Esophagus squamous epithelium (tissue), 5 donors: Measurements from ENCODE around the gene SASH3. TPM values are rescaled to one million over a fixed set of nuclear protein-coding genes. Genes with fewer than 3 reads are reported as not detected.
A peak's percentile ranks its signal among the peaks of the same experiment; 100 is the strongest.

Source experiments
- DNase-seq: peaks from one replicate; lab custom pipeline; 2025; lab: John Stamatoyannopoulos, UW
- H3K27ac ChIP-seq, 4 donors: fragments of 200-600 bp; sonication (generic); one replicate each; pipeline ENCODE4 v1.5.1; 2016 to 2019; ENCODE audit warnings: mild to moderate bottlenecking in 1 of 4
- H3K27me3 ChIP-seq, 4 donors: fragments of 200-600 bp; sonication (generic); 1 replicate in 3 of 4; 2 replicates in 1 of 4; pipeline versions ENCODE4 v1.5.1 to v1.6.0; 2017 to 2021; ENCODE audit warnings: antibody characterized with exemption in 1 of 4
- H3K36me3 ChIP-seq, 3 donors: fragments of 200-600 bp; sonication (generic); one replicate each; pipeline ENCODE4 v1.5.1; 2016 to 2019
- H3K4me1 ChIP-seq, 3 donors: fragments of 200-600 bp; sonication (generic); one replicate each; pipeline ENCODE4 v1.5.1; 2017 to 2019
- H3K4me3 ChIP-seq, 4 donors: fragments of 200-600 bp; sonication (generic); 1 replicate in 3 of 4; 2 replicates in 1 of 4; pipeline ENCODE4 v1.5.1; 2016 to 2019; ENCODE audit warnings: mild to moderate bottlenecking in 2 of 4, moderate library complexity in 1 of 4
- H3K9me3 ChIP-seq, 3 donors: fragments of 200-600 bp; sonication (generic); one replicate each; pipeline ENCODE4 v1.5.1; 2016 to 2019
- CTCF ChIP-seq, 6 experiments: fragments of 450-650 bp in 4 of 6; fragments of 200-600 bp in 2 of 6; sonication (generic) in 2 of 6; IDR thresholded peaks; one replicate each; pipeline ENCODE4 v1.5.1; 2016 to 2019; ENCODE audit warnings: antibody characterized with exemption in 6 of 6, mild to moderate bottlenecking in 4 of 6, moderate library complexity in 4 of 6
- POLR2A ChIP-seq, 4 donors: fragments of 450-650 bp; IDR thresholded peaks; one replicate each; pipeline ENCODE4 v1.6.1; 2017; ENCODE audit warnings: antibody characterized with exemption in 4 of 4, mild to moderate bottlenecking in 4 of 4, moderate library complexity in 3 of 4
- WGBS, 2 donors: methylation state at CpG; one replicate each; pipeline ENCODE4 v1.1.5; 2018; 5-methylcytosine and 5-hydroxymethylcytosine counted together
- intact Hi-C: fragments of 100-400 bp; cut with DNase I; formaldehyde crosslinking; loops from one replicate; pipeline ENCODE4 v1.15.0; 2022
- total RNA-seq, 4 donors: library from RNA; depleted of rRNA; stranded (reverse); fragments of >200 nt; gene quantifications; one replicate each; pipeline ENCODE4 v1.1.0, GENCODE V29; 2016
- donor health status: DM: yes; HTN: yes; CAD: no.

The SASH3 gene
- total RNA-seq, 4 donors from 2014 or later, result 2.5 to 9.3 (median 4.0) TPM

DNA sequence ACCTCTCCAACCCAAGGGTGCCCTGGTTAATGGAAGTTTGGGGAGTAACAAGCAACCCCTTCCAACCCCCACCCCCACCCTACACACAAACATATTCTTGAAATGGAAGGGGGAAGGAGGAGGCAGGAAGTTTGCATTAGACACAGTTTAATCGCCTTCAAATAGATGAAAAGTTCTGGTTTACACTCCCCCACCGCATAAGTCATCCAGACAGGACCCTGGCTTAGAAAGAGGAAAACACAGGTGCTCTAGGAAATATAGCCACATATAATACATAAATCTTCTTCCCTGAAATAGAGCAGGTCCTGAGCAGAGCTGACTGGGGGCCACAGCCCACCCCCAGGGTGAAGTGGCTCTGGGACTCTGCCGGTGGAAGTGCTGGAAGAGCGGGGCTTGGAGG lies 25.1 kb downstream of the SASH3 start:
- DNase-seq, result no peak
- Histone ChIP-seq H3K36me3 (peaks cover 0 to 45% (median 0%) of the 10 kb centered on the region in 3 donors), H3K9me3 (no peaks in the 10 kb centered on the region), H3K27ac (no peak overlapping the region), H3K27me3 (no peaks in the 10 kb centered on the region), H3K4me1 (no peaks in the 10 kb centered on the region), H3K4me3 (no peak overlapping the region)
- WGBS, 2 donors, result 88% methylated on average over 4 of the region's 4 CpGs; no CpG with 5 or more reads in 1 of the 2 donors
- intact Hi-C loops, result no loop called here
- no peak for TF ChIP-seq CTCF (IDR thresholded peaks at IDR 0.05)
- TF ChIP-seq POLR2A (IDR thresholded peaks at IDR 0.05), result no peak

DNA sequence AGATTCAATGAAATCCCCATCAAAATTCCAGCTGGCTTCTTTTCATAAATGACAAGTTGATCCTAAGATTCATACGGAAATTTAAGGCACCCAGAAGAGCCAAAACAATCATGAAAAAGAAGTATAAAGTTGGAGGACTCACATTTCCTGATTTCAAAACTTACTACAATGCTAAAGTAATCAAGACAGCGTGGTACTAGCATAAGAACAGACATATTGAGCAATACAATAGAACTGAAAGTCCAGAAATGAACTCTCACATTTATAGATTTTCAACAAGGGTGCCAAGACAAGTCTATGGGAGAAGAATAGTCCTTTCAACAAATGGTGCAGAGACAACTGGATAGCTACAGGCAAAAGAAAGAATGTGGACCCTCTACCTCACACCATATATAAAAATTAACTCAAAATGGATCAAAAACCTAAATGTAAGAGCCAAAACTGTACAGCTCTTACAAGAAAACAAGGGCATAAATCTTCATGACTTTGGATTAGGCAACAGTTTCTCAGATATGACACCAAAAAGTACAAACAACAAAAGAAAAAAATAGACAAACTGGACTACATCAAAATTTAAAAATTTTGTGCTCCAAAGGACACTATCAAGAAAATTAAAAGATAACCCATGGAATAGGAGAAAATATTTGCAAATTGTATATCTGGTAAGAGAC lies 28.5 kb downstream of the SASH3 start:
- TF ChIP-seq CTCF (IDR thresholded peaks at IDR 0.05) (no peak), POLR2A (IDR thresholded peaks at IDR 0.05) (no peak)

GRCh38 chrX:129808829-129809796 lies 29.4 kb downstream of the SASH3 start:
- WGBS, 2 donors, result 76 to 91% methylated on average over 7 of the region's 7 CpGs
- no peaks in the 10 kb centered on the region for H3K9me3 ChIP-seq
- no peaks in the 10 kb centered on the region for H3K4me1 ChIP-seq
- H3K27me3 ChIP-seq, result no peaks in the 10 kb centered on the region
- TF ChIP-seq POLR2A (IDR thresholded peaks at IDR 0.05) (no peak), CTCF (IDR thresholded peaks at IDR 0.05) (no peak)
- peaks cover 0 to 71% (median 0%) of the 10 kb centered on the region in 3 donors for H3K36me3 ChIP-seq
- intact Hi-C loops, result no loop called here
- peak overlapping the region in 2 of 4 donors; percentile 10 to 33 for H3K27ac ChIP-seq
- H3K4me3 ChIP-seq, result no peak overlapping the region
- no peak for DNase-seq

More for the DNA sequence above, 28.5 kb downstream of the SASH3 start:
- Histone ChIP-seq H3K36me3 (peaks cover 0 to 73% (median 0%) of the 10 kb centered on the region in 3 donors), H3K27ac (peak overlapping the region in 1 of 4 donors; percentile 33), H3K4me3 (no peak overlapping the region), H3K27me3 (no peaks in the 10 kb centered on the region), H3K4me1 (no peaks in the 10 kb centered on the region), H3K9me3 (no peaks in the 10 kb centered on the region)
- DNase-seq, result no peak
- WGBS, 2 donors, result 43 to 49% methylated on average over 2 of the region's 2 CpGs
- intact Hi-C loops, result no loop called here

DNA sequence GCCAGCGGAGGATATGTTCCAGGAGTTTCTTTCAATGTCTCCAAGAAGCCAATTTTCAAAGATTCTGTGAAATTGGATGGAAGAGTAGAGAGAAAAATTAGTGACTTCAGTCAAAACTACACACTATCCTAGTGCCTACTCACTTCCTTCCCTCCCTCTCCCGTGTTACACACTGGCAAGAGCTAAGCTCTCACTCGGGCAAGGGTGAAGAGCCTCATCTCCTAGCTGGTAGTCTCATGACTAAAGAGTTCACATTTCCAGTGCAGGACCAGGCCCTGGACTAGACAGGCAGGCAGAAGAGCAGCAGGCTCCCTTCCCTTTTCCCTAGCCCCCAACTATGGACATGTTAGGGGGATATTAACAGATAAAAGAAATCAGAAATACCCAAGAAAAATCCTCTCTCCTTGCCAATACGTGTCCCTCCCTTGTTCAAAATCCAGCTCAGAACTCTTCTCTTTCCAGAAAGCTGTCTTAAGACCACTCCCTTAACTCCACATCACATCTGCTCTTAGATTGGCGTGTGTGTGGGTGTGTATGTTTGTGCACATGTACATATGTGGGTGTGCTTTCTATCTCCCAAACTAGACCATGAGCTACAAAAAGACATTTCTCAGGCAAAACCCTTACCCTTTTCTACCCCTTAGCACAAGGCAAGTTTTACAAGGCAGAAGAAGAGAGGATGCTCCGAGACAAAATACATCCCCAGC lies 34.1 kb downstream of the SASH3 start:
- DNase-seq, result no peak
- H3K36me3 ChIP-seq, result peaks cover 0 to 58% (median 0%) of the 10 kb centered on the region in 3 donors
- TF ChIP-seq POLR2A (IDR thresholded peaks at IDR 0.05) (no peak), CTCF (IDR thresholded peaks at IDR 0.05) (no peak)
- no peaks in the 10 kb centered on the region for H3K27me3 ChIP-seq
- no peak overlapping the region for H3K4me3 ChIP-seq
- 67 to 97% methylated on average over 3 to 6 of the region's 6 CpGs for WGBS, 2 donors
- no peak overlapping the region for H3K27ac ChIP-seq
- no peaks in the 10 kb centered on the region for H3K9me3 ChIP-seq
- intact Hi-C loops, result no loop called here
- no peaks in the 10 kb centered on the region for H3K4me1 ChIP-seq
